Transverse colon (tissue), 4 donors: Measurements from ENCODE around the gene RIN2.

ENCODE experiments used
- CTCF ChIP-seq, 5 experiments: fragments of 200-600 bp in 3 of 5; fragments of 450-650 bp in 2 of 5; sonication (generic) in 3 of 5; IDR thresholded peaks; 1 replicate in 2 of 5; 2 replicates in 3 of 5; pipeline ENCODE4 v1.5.1; 2016 to 2017; ENCODE audit warnings: antibody characterized with exemption in 5 of 5, inconsistent platforms in 3 of 5, mild to moderate bottlenecking in 2 of 5, moderate library complexity in 1 of 5
- EP300 ChIP-seq: sonication (generic); formaldehyde crosslinking; IDR thresholded peaks from one replicate; pipeline ENCODE4 v1.6.1; 2017; ENCODE audit warnings: antibody characterized with exemption, low read depth
- POLR2A ChIP-seq: fragments of 450-650 bp; IDR thresholded peaks from one replicate; pipeline ENCODE4 v1.6.1; 2016; ENCODE audit warnings: antibody characterized with exemption, mild to moderate bottlenecking, moderate library complexity
- POLR2AphosphoS5 ChIP-seq, 3 donors: sonication (generic); formaldehyde crosslinking; IDR thresholded peaks; one replicate each; pipeline ENCODE4 v1.6.1; 2016; ENCODE audit warnings: antibody characterized with exemption in 3 of 3

- TF ChIP-seq CTCF (IDR thresholded peaks at IDR 0.05), result no peak
- no peak for TF ChIP-seq POLR2A
- no peak for TF ChIP-seq POLR2AphosphoS5 (IDR thresholded peaks at IDR 0.05)
- TF ChIP-seq EP300, result no peak
These were observed 30.7 kb upstream of the RIN2 start for GRCh38 chr20:19727251-19727847.
